Spleen (tissue), 11 donors: ENCODE results near the gene DNAAF1. TPM values are rescaled to one million over a fixed set of nuclear protein-coding genes. Genes with fewer than 3 reads are reported as not detected.

Experiments used
- DNase-seq: peaks from one replicate; pipeline ENCODE4 v3.0.0-alpha.2; 2020
- H3K27ac ChIP-seq, 8 donors: fragments of 200-600 bp; sonication (generic) in 7 of 8; 1 replicate in 4 of 8; 2 replicates in 4 of 8; pipeline versions ENCODE4 v1.5.0 to v1.8.0; 2016 to 2021; ENCODE audit warnings: inconsistent platforms in 4 of 8, mild to moderate bottlenecking in 4 of 8, moderate library complexity in 1 of 8
- H3K27me3 ChIP-seq, 7 donors: fragments of 200-600 bp; sonication (generic) in 6 of 7; replicated peaks in 1 of 7; 1 replicate in 4 of 7; 2 replicates in 3 of 7; pipeline versions ENCODE4 v1.5.0 to v1.8.0; 2016 to 2021; ENCODE audit warnings: inconsistent platforms in 3 of 7, mild to moderate bottlenecking in 1 of 7
- H3K36me3 ChIP-seq, 6 donors: fragments of 200-600 bp; sonication (generic) in 5 of 6; 1 replicate in 4 of 6; 2 replicates in 2 of 6; pipeline versions ENCODE4 v1.5.0 to v1.8.0; 2016 to 2021; ENCODE audit warnings: inconsistent platforms in 2 of 6
- H3K4me1 ChIP-seq, 6 donors: fragments of 200-600 bp; sonication (generic) in 5 of 6; 1 replicate in 3 of 6; 2 replicates in 3 of 6; pipeline versions ENCODE4 v1.5.0 to v1.8.0; 2016 to 2021; ENCODE audit warnings: inconsistent platforms in 3 of 6
- H3K4me3 ChIP-seq, 8 donors: fragments of 200-600 bp; sonication (generic) in 7 of 8; 1 replicate in 4 of 8; 2 replicates in 4 of 8; pipeline versions ENCODE4 v1.5.0 to v1.8.0; 2016 to 2021; ENCODE audit warnings: inconsistent platforms in 4 of 8, mild to moderate bottlenecking in 4 of 8, moderate library complexity in 2 of 8
- H3K9me3 ChIP-seq, 8 donors: fragments of 200-600 bp; sonication (generic) in 7 of 8; 1 replicate in 4 of 8; 2 replicates in 4 of 8; pipeline versions ENCODE4 v1.5.0 to v1.8.0; 2016 to 2021; ENCODE audit warnings: inconsistent platforms in 4 of 8
- POLR2A ChIP-seq, 3 donors: fragments of 450-650 bp; IDR thresholded peaks; one replicate each; pipeline ENCODE4 v1.5.1; 2017; ENCODE audit warnings: antibody characterized with exemption in 3 of 3, mild to moderate bottlenecking in 1 of 3
- POLR2AphosphoS5 ChIP-seq, 3 donors: sonication (generic); formaldehyde crosslinking; IDR thresholded peaks; one replicate each; pipeline ENCODE4 v1.5.1; 2017; ENCODE audit warnings: antibody characterized with exemption in 3 of 3
- WGBS, 5 donors: extraction: QIAGEN DNeasy Blood & Tissue Kit in 3 of 5; methylation state at CpG; one replicate each; pipeline versions ENCODE4 v1.1.5 to v1.1.7; 2013 to 2018; 5-methylcytosine and 5-hydroxymethylcytosine counted together
- intact Hi-C: fragments of 100-400 bp; cut with DNase I; formaldehyde crosslinking; loops from one replicate; pipeline ENCODE4 v1.15.0; 2023; ENCODE audit warnings: low total_unique reads
- polyA plus RNA-seq, 3 donors: library from polyadenylated mRNA; stranded (reverse); fragments of 200-250 nt; gene quantifications; one replicate each; pipeline ENCODE4 v1.2.1, GENCODE V29; 2013
- total RNA-seq, 7 donors: library from RNA; depleted of rRNA in 3 of 7; stranded (reverse); fragments of >200 nt in 3 of 7; fragmentation: NEBNext Ultra II Directional in 4 of 7; extraction: Animal tissue kit (Norgen Biotek cat#: 25700) in 4 of 7; gene quantifications; one replicate each; pipeline versions ENCODE4 v1.1.0 to v1.2.1, GENCODE V29; 2016 to 2021
- TF ChIP-seq, protein P1 (sequence below), 11 experiments: fragments of 200-600 bp in 7 of 11; fragments of 450-650 bp in 4 of 11; sonication (generic) in 4 of 11; IDR thresholded peaks in 8 of 11; conservative IDR thresholded peaks in 3 of 11; 1 replicate in 7 of 11; 2 replicates in 4 of 11; pipeline versions ENCODE4 v1.4.0 to v1.8.0; 2016 to 2021; ENCODE audit warnings: antibody characterized with exemption in 11 of 11, inconsistent platforms in 4 of 11, mild to moderate bottlenecking in 1 of 11
- donor health status: healthy with polysubstance abuse.
- donor health status: DM: no; HTN: no; CAD: no; lungs with moderate emphysema.
- donor health status: DM: no; HTN: no; CAD: no.
- donor health status: Bipolar disorder and iron deficiency.
- donor health status: healthy.
- donor health status: DM: no; HTN: no; CAD: no.
- donor health status: DM: yes; HTN: yes; CAD: no.

Gene DNAAF1
- total and polyA plus RNA-seq, 10 donors = 0.20 to 4.3 (median 1.3) TPM; not detected in 1

DNA sequence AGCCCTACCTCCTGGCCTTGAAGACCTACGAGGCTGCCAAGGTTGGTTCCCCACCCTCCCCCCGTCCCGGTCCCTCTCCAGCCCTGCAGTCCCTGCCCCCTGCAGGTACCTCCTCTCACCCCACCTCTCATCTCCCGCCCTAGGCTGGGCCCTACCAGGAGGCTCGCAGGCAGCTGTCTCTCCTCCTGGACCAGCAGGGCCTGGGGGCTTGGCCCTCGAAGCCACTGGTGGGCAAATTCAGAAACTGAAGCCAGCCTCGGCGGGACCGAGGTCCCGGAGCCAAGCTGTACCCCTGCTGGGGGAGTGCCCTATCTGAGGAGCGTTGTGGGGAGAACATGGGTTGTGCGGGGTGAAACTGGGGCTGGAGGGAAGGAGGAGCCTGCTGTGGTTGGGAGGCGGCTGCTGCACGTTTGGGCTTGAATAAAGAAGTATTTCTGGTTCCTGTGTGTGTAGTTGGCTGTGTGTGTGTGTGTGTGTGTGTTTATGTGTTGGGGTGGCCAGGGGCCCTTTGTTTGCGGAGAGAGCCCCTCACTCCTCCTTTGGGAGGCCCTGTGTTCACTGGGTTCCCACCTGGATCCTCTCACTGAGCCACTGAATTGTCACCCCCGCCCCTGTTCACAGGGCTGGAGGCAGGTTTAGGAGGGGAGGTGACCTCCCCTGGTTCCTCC lies 51.8 kb downstream of the DNAAF1 start:
- no peak for TF ChIP-seq POLR2A (IDR thresholded peaks at IDR 0.05)
- no peak for TF ChIP-seq POLR2AphosphoS5 (IDR thresholded peaks at IDR 0.05)
- TF ChIP-seq, protein P1, sequence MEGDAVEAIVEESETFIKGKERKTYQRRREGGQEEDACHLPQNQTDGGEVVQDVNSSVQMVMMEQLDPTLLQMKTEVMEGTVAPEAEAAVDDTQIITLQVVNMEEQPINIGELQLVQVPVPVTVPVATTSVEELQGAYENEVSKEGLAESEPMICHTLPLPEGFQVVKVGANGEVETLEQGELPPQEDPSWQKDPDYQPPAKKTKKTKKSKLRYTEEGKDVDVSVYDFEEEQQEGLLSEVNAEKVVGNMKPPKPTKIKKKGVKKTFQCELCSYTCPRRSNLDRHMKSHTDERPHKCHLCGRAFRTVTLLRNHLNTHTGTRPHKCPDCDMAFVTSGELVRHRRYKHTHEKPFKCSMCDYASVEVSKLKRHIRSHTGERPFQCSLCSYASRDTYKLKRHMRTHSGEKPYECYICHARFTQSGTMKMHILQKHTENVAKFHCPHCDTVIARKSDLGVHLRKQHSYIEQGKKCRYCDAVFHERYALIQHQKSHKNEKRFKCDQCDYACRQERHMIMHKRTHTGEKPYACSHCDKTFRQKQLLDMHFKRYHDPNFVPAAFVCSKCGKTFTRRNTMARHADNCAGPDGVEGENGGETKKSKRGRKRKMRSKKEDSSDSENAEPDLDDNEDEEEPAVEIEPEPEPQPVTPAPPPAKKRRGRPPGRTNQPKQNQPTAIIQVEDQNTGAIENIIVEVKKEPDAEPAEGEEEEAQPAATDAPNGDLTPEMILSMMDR (IDR thresholded peaks at IDR 0.05 in 8 of 11, conservative IDR thresholded peaks at IDR 0.05 in 3 of 11) = no peak
- peaks cover 0 to 31% (median 0%) of the 10 kb centered on the region in 7 donors for H3K27me3 ChIP-seq
- no peak for DNase-seq
- 59 to 80% (median 67%) methylated on average over 13 to 16 of the region's 16 CpGs for WGBS, 5 donors
- H3K27ac ChIP-seq = no peak overlapping the region
- H3K9me3 ChIP-seq = no peaks in the 10 kb centered on the region
- peaks cover 0 to 18% (median 3%) of the 10 kb centered on the region in 6 donors for H3K4me1 ChIP-seq
- no peak overlapping the region for H3K4me3 ChIP-seq
- no peaks in the 10 kb centered on the region for H3K36me3 ChIP-seq
- intact Hi-C loops = no loop called here

DNA sequence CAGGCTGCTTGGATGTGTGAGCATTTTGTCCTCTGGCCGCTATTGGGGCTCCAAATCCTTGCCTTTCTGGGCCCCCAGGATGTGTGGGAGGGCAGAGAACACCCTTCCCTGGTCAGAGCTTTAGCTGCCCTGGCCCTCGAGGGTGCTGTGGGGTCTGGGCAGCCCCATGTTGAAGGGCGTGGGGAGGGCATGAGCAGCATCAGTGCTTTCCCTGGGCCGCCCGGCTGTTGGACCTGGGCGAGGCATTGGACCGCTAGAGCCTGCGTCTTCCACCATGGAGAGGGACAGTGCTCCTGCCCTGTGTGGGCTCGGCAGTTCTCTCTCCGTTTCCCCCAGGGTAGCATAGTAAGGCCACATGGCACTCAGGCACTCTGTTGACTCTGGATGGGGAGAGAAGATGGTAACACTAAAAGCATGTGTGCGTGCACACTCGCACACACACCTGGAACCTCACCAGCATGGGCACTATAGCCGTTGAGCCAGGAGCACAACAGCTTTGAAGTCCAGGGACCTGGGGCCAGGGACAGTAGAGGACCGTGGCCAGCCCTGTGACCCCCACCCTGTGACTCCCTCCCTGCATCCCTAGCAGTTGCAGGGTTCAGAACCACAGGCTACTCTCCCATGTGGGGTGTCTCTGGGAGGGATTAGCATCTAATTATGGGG lies 52.5 kb downstream of the DNAAF1 start:
- H3K27me3 ChIP-seq = peaks cover 0 to 31% (median 0%) of the 10 kb centered on the region in 7 donors
- H3K27ac ChIP-seq = no peak overlapping the region
- no peak for DNase-seq
- intact Hi-C loops = no loop called here
- H3K9me3 ChIP-seq = no peaks in the 10 kb centered on the region
- TF ChIP-seq POLR2AphosphoS5 (IDR thresholded peaks at IDR 0.05) (peak in 1 of 3 donors; percentile 7), POLR2A (IDR thresholded peaks at IDR 0.05) (no peak)
- H3K36me3 ChIP-seq = no peaks in the 10 kb centered on the region
- WGBS, 5 donors = 85 to 94% (median 89%) methylated on average over 10 to 14 of the region's 14 CpGs
- peaks cover 0 to 18% (median 3%) of the 10 kb centered on the region in 6 donors for H3K4me1 ChIP-seq
- H3K4me3 ChIP-seq = no peak overlapping the region

DNA sequence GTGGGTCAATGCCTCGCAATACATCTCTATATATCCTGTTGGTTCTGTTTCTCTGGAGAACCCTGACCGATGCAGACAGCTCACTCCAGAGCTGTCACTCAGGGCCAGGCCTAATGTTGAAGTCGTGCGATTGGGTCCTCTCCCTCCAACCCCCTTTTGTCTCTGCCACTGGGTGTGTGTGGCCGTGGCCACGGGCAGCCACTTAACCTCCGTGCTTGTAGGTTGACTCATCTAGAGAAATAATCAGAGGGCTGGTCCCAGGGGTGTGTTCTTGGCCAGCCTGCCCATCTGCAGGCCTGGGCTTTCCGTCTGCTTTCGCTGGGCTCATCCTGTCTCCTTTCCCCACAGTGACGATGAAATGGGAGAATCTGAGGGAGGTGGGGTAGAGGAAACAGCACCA lies 53.3 kb downstream of the DNAAF1 start:
- intact Hi-C loops = no loop called here
- H3K4me1 ChIP-seq = peaks cover 0 to 18% (median 3%) of the 10 kb centered on the region in 6 donors
- H3K36me3 ChIP-seq = no peaks in the 10 kb centered on the region
- H3K4me3 ChIP-seq = no peak overlapping the region
- DNase-seq = no peak
- peaks cover 0 to 31% (median 0%) of the 10 kb centered on the region in 7 donors for H3K27me3 ChIP-seq
- TF ChIP-seq POLR2A (IDR thresholded peaks at IDR 0.05) (no peak), POLR2AphosphoS5 (IDR thresholded peaks at IDR 0.05) (no peak)
- TF ChIP-seq, protein P1 (IDR thresholded peaks at IDR 0.05 in 8 of 11, conservative IDR thresholded peaks at IDR 0.05 in 3 of 11) = no peak
- WGBS, 5 donors = 64 to 83% (median 66%) methylated on average over 10 of the region's 10 CpGs
- no peaks in the 10 kb centered on the region for H3K9me3 ChIP-seq
- H3K27ac ChIP-seq = no peak overlapping the region

DNA sequence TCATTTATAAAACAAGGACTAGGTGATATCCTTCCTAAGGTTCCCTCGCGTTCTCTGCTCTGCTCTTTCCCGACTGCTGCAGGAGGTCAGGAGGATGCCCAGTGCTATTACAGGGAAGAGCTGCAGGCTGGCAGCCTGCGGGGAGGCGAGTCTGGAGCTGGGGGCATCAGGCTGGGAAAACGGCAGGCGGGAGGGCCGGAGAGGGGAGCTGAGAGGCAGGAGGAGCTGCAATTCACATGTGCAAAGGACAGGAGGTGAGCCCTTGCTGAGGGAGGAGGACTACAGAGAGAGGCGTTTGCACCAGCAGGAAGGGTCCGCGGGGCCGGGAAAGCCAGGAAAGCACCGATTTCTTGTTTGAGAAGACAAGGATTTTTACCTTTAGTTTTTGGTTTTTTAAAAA lies 54.0 kb downstream of the DNAAF1 start:
- no peaks in the 10 kb centered on the region for H3K36me3 ChIP-seq
- intact Hi-C loops = no loop called here
- no peak overlapping the region for H3K4me3 ChIP-seq
- H3K27ac ChIP-seq = peak overlapping the region in 3 of 8 donors; percentile 58 to 72 (median 60)
- H3K4me1 ChIP-seq = peaks cover 0 to 14% (median 2%) of the 10 kb centered on the region in 6 donors
- peaks cover 0 to 31% (median 0%) of the 10 kb centered on the region in 7 donors for H3K27me3 ChIP-seq
- TF ChIP-seq, protein P1 (IDR thresholded peaks at IDR 0.05 in 8 of 11, conservative IDR thresholded peaks at IDR 0.05 in 3 of 11) = no peak
- TF ChIP-seq POLR2A (IDR thresholded peaks at IDR 0.05) (no peak), POLR2AphosphoS5 (IDR thresholded peaks at IDR 0.05) (no peak)
- DNase-seq = no peak
- WGBS, 5 donors = 58 to 69% (median 60%) methylated on average over 13 of the region's 13 CpGs
- no peaks in the 10 kb centered on the region for H3K9me3 ChIP-seq
